GM21360 (cell line): Measurements from ENCODE around the gene AP3M1.
A peak's percentile ranks its signal among the peaks of the same experiment; 100 is the strongest.

Source experiments
- ATAC-seq: cut with Tn5 transposase; IDR thresholded peaks from one replicate; pipeline ENCODE4 v1.9.1; 2021; ENCODE audit warnings: mild to moderate bottlenecking, moderate library complexity; ENCODE audit not compliant: unreplicated experiment

The AP3M1 gene

GRCh38 chr10:74117738-74118137 lies 32.9 kb downstream of the AP3M1 start:
- ATAC-seq = no peak

GRCh38 chr10:74114041-74114448 lies 36.6 kb downstream of the AP3M1 start:
- no peak for ATAC-seq

- ATAC-seq = no peak
These were observed 37.1 kb downstream of the AP3M1 start for GRCh38 chr10:74113546-74113945.

GRCh38 chr10:74111799-74112198 lies 38.8 kb downstream of the AP3M1 start:
- no peak for ATAC-seq

GRCh38 chr10:74110120-74110519 lies 40.5 kb downstream of the AP3M1 start:
- ATAC-seq = no peak

GRCh38 chr10:74109452-74109851 lies 41.2 kb downstream of the AP3M1 start:
- no peak for ATAC-seq

- ATAC-seq = no peak
These were observed 43.2 kb downstream of the AP3M1 start for GRCh38 chr10:74107391-74107790.

GRCh38 chr10:74104996-74105395 lies 45.6 kb downstream of the AP3M1 start:
- ATAC-seq = no peak

- ATAC-seq = no peak
These were observed 46.1 kb downstream of the AP3M1 start for GRCh38 chr10:74104480-74104879.

GRCh38 chr10:74103560-74104258 lies 46.9 kb downstream of the AP3M1 start:
- no peak for ATAC-seq

GRCh38 chr10:74099836-74100235 lies 50.8 kb downstream of the AP3M1 start:
- ATAC-seq = no peak

GRCh38 chr10:74099420-74099819 lies 51.2 kb downstream of the AP3M1 start:
- no peak for ATAC-seq

- no peak for ATAC-seq
These were observed 52.9 kb downstream of the AP3M1 start for GRCh38 chr10:74097776-74098175.

- peak; percentile 81 for ATAC-seq
These were observed 53.9 kb downstream of the AP3M1 start for GRCh38 chr10:74096777-74097176.

- ATAC-seq = no peak
These were observed 56.4 kb downstream of the AP3M1 start for GRCh38 chr10:74094231-74094630.

- ATAC-seq = no peak
These were observed 57.0 kb downstream of the AP3M1 start for GRCh38 chr10:74093530-74094164.

- ATAC-seq = no peak
These were observed 58.3 kb downstream of the AP3M1 start for GRCh38 chr10:74092372-74092771.

- ATAC-seq = no peak
These were observed 61.9 kb downstream of the AP3M1 start for GRCh38 chr10:74088722-74089121.

- no peak for ATAC-seq
These were observed 64.3 kb downstream of the AP3M1 start for GRCh38 chr10:74086317-74086716.

GRCh38 chr10:74084955-74085354 lies 65.7 kb downstream of the AP3M1 start:
- no peak for ATAC-seq

- ATAC-seq = no peak
These were observed 67.3 kb downstream of the AP3M1 start for GRCh38 chr10:74083304-74083703.

- no peak for ATAC-seq
These were observed 68.5 kb downstream of the AP3M1 start for GRCh38 chr10:74081941-74082718.
